Measurements from ENCODE around the gene ZCCHC24. TPM values are rescaled to one million over a fixed set of nuclear protein-coding genes. Genes with fewer than 3 reads are reported as not detected.

Gene ZCCHC24
- total RNA-seq (2022; extraction: Qiagen RNA extraction) = 3.3 to 5.2 TPM (median 4.3 TPM) in 5 replicates

GRCh38 chr10:79445161-79445976 lies at the start of gene ZCCHC24:
Gene ZCCHC24 (minus strand): TSS chr10:79445624. CDS start chr10:79445440, 184 bp downstream.

GRCh38 chr10:79347226-79347893 lies 98.1 kb downstream of the ZCCHC24 start, which contains the start of gene PPIF:
Gene PPIF (plus strand): TSS chr10:79347469. CDS start chr10:79347549, 80 bp downstream.

Other genes with a start within 250 kb of the ZCCHC24 start
- gene PPIF, start 98.2 kb downstream of the ZCCHC24 start, total RNA-seq (2022; extraction: Qiagen RNA extraction) = 137 to 203 TPM (median 148 TPM) in 5 replicates
- gene EIF5AL1, start 66.9 kb upstream of the ZCCHC24 start, total RNA-seq (2022; extraction: Qiagen RNA extraction) = 2.2 to 3.2 TPM (median 2.4 TPM) in 5 replicates
- gene SFTPA2, start 114.8 kb upstream of the ZCCHC24 start, total RNA-seq (2022; extraction: Qiagen RNA extraction) = not detected in 5 replicates
- not detected in 5 replicates for gene SFTPA1, start 165.3 kb upstream of the ZCCHC24 start, total RNA-seq (2022; extraction: Qiagen RNA extraction)

All from A549 treated with CORT108297 at 1 μM for 4 hours (cell line).